ENCODE measurements around the gene MIOX.
"Not testable (repeated sequence)": the region's sequence is repeated elsewhere in the genome, so short reads cannot be mapped to it uniquely, and the experiment has no call there.

The MIOX gene

GRCh38 chr22:50517495-50518260 lies 31.0 kb downstream of the MIOX start:
- TF ChIP-seq, protein P1, sequence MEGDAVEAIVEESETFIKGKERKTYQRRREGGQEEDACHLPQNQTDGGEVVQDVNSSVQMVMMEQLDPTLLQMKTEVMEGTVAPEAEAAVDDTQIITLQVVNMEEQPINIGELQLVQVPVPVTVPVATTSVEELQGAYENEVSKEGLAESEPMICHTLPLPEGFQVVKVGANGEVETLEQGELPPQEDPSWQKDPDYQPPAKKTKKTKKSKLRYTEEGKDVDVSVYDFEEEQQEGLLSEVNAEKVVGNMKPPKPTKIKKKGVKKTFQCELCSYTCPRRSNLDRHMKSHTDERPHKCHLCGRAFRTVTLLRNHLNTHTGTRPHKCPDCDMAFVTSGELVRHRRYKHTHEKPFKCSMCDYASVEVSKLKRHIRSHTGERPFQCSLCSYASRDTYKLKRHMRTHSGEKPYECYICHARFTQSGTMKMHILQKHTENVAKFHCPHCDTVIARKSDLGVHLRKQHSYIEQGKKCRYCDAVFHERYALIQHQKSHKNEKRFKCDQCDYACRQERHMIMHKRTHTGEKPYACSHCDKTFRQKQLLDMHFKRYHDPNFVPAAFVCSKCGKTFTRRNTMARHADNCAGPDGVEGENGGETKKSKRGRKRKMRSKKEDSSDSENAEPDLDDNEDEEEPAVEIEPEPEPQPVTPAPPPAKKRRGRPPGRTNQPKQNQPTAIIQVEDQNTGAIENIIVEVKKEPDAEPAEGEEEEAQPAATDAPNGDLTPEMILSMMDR (IDR thresholded peaks at IDR 0.05; ENCODE audit: low read depth, low read length) = no peak
- DNase-seq (ENCODE audit: low read depth, low spot score) = no peak
- in situ Hi-C loops (cut with HindIII; ENCODE audit: low sequenced_read_pairs) = no loop called here
- no peak overlapping the region for H3K4me3 ChIP-seq (ENCODE audit: low read depth, low read length)

- DNase-seq (ENCODE audit: low read depth, low spot score) = no peak
- no peak overlapping the region for H3K4me3 ChIP-seq (ENCODE audit: low read depth, low read length)
- TF ChIP-seq, protein P1 (IDR thresholded peaks at IDR 0.05; ENCODE audit: low read depth, low read length) = no peak
- in situ Hi-C loops (cut with HindIII; ENCODE audit: low sequenced_read_pairs) = no loop called here
These were observed 31.9 kb downstream of the MIOX start for GRCh38 chr22:50518606-50519005.

DNA sequence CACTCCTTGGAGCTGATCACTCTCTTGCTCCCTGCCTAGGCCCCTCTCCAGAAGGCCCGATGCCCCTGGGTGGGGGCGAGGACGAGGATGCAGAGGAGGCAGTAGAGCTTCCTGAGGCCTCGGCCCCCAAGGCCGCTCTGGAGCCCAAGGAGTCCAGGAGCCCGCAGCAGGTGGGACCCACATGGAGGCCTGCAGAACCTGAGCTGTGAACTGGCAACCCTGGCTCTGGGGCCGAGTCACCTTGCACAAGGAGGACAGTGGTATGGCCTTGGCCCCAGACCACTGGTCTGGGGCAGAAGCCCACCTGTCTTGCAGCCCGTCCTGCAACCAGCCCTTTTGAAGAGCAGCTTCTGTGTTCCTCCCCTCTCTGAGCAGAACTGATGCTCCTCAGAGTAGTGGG lies 32.5 kb downstream of the MIOX start:
- no peak for DNase-seq (ENCODE audit: low read depth, low spot score)
- H3K4me3 ChIP-seq (ENCODE audit: low read depth, low read length) = no peak overlapping the region
- in situ Hi-C loops (cut with HindIII; ENCODE audit: low sequenced_read_pairs) = no loop called here
- TF ChIP-seq, protein P1 (IDR thresholded peaks at IDR 0.05; ENCODE audit: low read depth, low read length) = no peak

DNA sequence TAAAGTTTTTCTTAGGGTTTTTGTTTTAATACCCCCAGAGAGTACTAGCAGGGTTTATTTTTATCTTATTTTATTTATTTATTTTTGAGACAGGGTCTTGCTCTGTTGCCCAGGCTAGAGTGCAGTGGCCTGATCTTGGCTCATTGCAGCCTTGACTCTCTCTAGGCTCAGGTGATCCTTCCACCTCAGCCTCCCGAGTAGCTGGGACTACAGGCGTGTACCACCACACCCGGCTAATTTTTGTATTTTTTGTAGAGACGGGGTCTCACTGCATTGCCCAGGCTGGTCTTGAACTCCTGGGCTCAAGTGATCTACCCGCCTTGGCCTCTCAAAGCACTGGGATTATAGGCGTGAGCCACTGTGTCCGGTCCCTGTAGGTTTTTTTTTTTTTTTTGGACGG lies 33.5 kb downstream of the MIOX start:
- in situ Hi-C loops (cut with HindIII; ENCODE audit: low sequenced_read_pairs); H3K4me3 ChIP-seq (ENCODE audit: low read depth, low read length): not testable (repeated sequence)

GRCh38 chr22:50520826-50521453 lies 34.3 kb downstream of the MIOX start:
- H3K4me3 ChIP-seq (ENCODE audit: low read depth, low read length) = no peak overlapping the region
- DNase-seq (ENCODE audit: low read depth, low spot score) = no peak
- in situ Hi-C loops (cut with HindIII; ENCODE audit: low sequenced_read_pairs) = no loop called here
- TF ChIP-seq, protein P1 (IDR thresholded peaks at IDR 0.05; ENCODE audit: low read depth, low read length) = no peak

More for the DNA sequence above, 33.5 kb downstream of the MIOX start:
- DNase-seq (ENCODE audit: low read depth, low spot score) = not testable (repeated sequence)

DNA sequence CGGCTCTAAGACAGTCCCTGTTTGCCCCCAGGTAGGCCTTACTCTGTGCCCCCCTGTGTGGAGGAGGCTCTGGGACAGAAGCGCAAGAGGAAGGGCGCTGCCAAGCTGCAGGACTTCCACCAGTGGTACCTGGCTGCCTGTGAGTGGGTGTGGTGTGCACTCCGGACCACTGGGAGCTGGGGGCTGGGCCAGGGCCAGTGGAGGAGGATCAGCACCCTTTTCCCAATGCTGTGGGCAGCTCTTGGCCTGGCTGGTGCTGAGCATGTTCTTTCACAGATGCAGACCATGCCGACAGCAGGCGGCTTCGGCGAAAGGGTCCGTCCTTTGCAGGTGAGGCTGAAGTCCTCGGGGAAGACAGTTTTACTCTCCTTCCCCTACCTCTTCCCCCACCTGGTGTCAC lies 35.1 kb downstream of the MIOX start:
- DNase-seq (ENCODE audit: low read depth, low spot score) = no peak
- in situ Hi-C loops (cut with HindIII; ENCODE audit: low sequenced_read_pairs) = no loop called here
- no peak overlapping the region for H3K4me3 ChIP-seq (ENCODE audit: low read depth, low read length)
- TF ChIP-seq, protein P1 (IDR thresholded peaks at IDR 0.05; ENCODE audit: low read depth, low read length) = no peak

DNA sequence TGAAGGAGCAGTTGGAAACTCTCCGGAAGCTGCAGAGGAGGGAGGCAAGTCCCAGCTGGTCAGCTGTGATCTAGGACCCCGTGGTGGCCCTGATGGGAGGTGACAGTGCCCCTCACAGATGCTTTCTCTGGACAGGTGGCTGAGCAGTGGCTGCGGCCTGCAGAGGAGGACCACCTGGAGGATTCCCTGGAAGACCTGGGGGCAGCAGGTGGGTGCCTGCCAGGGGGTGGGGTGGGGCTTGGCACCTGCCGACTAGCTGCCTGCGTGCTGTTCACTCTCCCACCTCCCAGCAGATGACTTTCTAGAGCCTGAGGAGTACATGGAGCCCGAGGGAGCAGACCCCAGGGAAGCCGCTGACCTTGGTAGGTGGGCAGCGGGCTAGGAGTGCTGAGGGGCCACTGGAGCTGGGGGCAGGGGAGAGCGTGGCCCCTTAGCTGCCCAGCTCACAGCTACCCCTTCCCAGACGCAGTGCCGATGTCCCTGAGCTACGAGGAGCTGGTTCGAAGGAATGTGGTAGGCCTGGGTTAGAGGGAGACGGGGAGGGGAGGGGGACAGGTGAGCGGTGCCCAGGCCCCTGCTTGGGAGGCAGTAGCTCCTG lies 35.6 kb downstream of the MIOX start:
- TF ChIP-seq, protein P1 (IDR thresholded peaks at IDR 0.05; ENCODE audit: low read depth, low read length) = no peak
- no peak overlapping the region for H3K4me3 ChIP-seq (ENCODE audit: low read depth, low read length)
- in situ Hi-C loops (cut with HindIII; ENCODE audit: low sequenced_read_pairs) = no loop called here
- DNase-seq (ENCODE audit: low read depth, low spot score) = no peak
